GM23338 (cell line): ENCODE data around the gene LRP11.

Experiments used
- EZH2 ChIP-seq: fragments of 200-600 bp; sonication (generic); IDR thresholded peaks from one replicate; pipeline ENCODE4 v1.8.0; 2017; ENCODE audit warnings: antibody characterized with exemption, mild to moderate bottlenecking, low read depth; ENCODE audit not compliant: unreplicated experiment
- EZH2phosphoT487 ChIP-seq: fragments of 200-600 bp; sonication (generic); IDR thresholded peaks from one replicate; pipeline ENCODE4 v1.8.1; 2018; ENCODE audit warnings: antibody characterized with exemption; ENCODE audit not compliant: unreplicated experiment
- JUNB ChIP-seq: IDR thresholded peaks from one replicate; pipeline ENCODE4 v1.6.1; 2016; ENCODE audit warnings: antibody characterized with exemption; ENCODE audit not compliant: unreplicated experiment
- POLR2AphosphoS5 ChIP-seq: IDR thresholded peaks from 2 replicates; pipeline ENCODE4 v1.6.1; 2016; ENCODE audit warnings: antibody characterized with exemption, low read depth
- TF ChIP-seq, protein P1 (sequence below), 2 experiments: fragments of 200-600 bp in 1 of 2; sonication (generic) in 1 of 2; conservative IDR thresholded peaks; 2 replicates each; pipeline versions ENCODE4 v1.5.1 to v1.6.1; 2016 to 2017; ENCODE audit warnings: antibody characterized with exemption in 2 of 2, low read depth in 2 of 2, mild to moderate bottlenecking in 2 of 2, moderate library complexity in 1 of 2
- TF ChIP-seq, protein P2 (sequence below): IDR thresholded peaks from 2 replicates; pipeline ENCODE4 v1.6.1; 2016; ENCODE audit warnings: antibody characterized with exemption

DNA sequence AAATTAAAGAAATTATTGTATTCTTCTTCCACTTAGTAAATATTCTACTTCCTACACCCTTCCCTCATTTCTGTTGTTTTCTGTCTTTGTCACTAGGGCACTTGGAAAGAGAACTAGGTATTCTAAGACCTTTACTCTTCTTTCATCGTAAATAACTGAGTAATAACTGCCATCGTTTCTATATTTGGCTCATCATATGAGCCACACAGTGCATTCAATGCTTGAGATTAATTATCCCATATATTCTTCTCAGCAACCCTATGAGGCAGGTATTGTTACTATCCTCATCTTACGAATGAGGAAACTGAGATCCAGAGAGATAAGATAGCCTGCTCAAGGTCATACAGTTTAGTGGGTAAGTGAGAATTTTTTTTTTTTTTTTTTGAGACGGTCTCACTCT, 38.9 kb downstream of the LRP11 start:
- TF ChIP-seq, protein P1, sequence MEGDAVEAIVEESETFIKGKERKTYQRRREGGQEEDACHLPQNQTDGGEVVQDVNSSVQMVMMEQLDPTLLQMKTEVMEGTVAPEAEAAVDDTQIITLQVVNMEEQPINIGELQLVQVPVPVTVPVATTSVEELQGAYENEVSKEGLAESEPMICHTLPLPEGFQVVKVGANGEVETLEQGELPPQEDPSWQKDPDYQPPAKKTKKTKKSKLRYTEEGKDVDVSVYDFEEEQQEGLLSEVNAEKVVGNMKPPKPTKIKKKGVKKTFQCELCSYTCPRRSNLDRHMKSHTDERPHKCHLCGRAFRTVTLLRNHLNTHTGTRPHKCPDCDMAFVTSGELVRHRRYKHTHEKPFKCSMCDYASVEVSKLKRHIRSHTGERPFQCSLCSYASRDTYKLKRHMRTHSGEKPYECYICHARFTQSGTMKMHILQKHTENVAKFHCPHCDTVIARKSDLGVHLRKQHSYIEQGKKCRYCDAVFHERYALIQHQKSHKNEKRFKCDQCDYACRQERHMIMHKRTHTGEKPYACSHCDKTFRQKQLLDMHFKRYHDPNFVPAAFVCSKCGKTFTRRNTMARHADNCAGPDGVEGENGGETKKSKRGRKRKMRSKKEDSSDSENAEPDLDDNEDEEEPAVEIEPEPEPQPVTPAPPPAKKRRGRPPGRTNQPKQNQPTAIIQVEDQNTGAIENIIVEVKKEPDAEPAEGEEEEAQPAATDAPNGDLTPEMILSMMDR (conservative IDR thresholded peaks at IDR 0.05; ENCODE audit: low read depth in 2 of 2), result no peak
- TF ChIP-seq JUNB (no peak), EZH2 (no peak), POLR2AphosphoS5 (no peak), EZH2phosphoT487 (no peak)
- TF ChIP-seq, protein P2, sequence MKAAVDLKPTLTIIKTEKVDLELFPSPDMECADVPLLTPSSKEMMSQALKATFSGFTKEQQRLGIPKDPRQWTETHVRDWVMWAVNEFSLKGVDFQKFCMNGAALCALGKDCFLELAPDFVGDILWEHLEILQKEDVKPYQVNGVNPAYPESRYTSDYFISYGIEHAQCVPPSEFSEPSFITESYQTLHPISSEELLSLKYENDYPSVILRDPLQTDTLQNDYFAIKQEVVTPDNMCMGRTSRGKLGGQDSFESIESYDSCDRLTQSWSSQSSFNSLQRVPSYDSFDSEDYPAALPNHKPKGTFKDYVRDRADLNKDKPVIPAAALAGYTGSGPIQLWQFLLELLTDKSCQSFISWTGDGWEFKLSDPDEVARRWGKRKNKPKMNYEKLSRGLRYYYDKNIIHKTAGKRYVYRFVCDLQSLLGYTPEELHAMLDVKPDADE, result no peak
